ENCODE measurements around the gene PEX5L. TPM values are rescaled to one million over a fixed set of nuclear protein-coding genes. Genes with fewer than 3 reads are reported as not detected.

PEX5L gene
- total and polyA plus RNA-seq, 2 experiments from 2014 or later: 6.3 to 7.0 TPM

GRCh38 chr3:179766416-179767133, 270.2 kb downstream of the PEX5L start:
- H3K4me3 Mint-ChIP-seq: no peak overlapping the region
- Histone ChIP-seq H2AFZ (no peak overlapping the region), H4K20me1 (replicated peaks; ENCODE audit: insufficient read depth) (peaks cover 2% of the 10 kb centered on the region; the same call in 1 of the 2 replicates), H3K9me2 (ENCODE audit: insufficient read depth) (0 out of 2 replicates have a peak, but pooled peaks cover 6% of the 10 kb centered on the region), H3K4me1 (ENCODE audit: insufficient read depth) (peaks cover 8% of the 10 kb centered on the region; the same call in 1 of the 2 replicates), H3K36me3 (ENCODE audit: insufficient read depth) (peaks cover 7% of the 10 kb centered on the region), H3F3A (replicated peaks; ENCODE audit: low read depth) (no peaks in the 10 kb centered on the region; the same call in 1 of the 2 replicates), H3K27ac (ENCODE audit: low read depth) (no peak overlapping the region), H3K79me2 (replicated peaks; ENCODE audit: insufficient read depth) (no peaks in the 10 kb centered on the region), H3K4me2 (no peak overlapping the region), H3K27me3 (ENCODE audit: insufficient read depth) (no peaks in the 10 kb centered on the region), H3K4me3 (no peak overlapping the region)
- peaks cover 12% of the 10 kb centered on the region for H3K4me1 Mint-ChIP-seq
- no peak for ATAC-seq
- no peaks in the 10 kb centered on the region for H3K9me3 Mint-ChIP-seq
- no peak for DNase-seq (ENCODE audit: low spot score)
- peaks cover 33% of the 10 kb centered on the region for H3K36me3 Mint-ChIP-seq (ENCODE audit: low read depth)
- no peak overlapping the region for H3K27ac Mint-ChIP-seq
- no peaks in the 10 kb centered on the region for H3K27me3 Mint-ChIP-seq (ENCODE audit: insufficient read depth, low read depth, poor library complexity)
- no peak for TF ChIP-seq ETS1 (IDR thresholded peaks at IDR 0.05)
- no peak for TF ChIP-seq ZNF331 (CRISPR knock-in tag; IDR thresholded peaks at IDR 0.05; ENCODE audit: low read depth)
- TF ChIP-seq ZNF462 (CRISPR knock-in tag; IDR thresholded peaks at IDR 0.05): no peak
- no peak for TF ChIP-seq POLR2AphosphoS5 (IDR thresholded peaks at IDR 0.05; ENCODE audit: low read depth)
- no peak for TF ChIP-seq REST (IDR thresholded peaks at IDR 0.05; ENCODE audit: unreplicated experiment)
- no peak for TF ChIP-seq ZNF114 (CRISPR knock-in tag; IDR thresholded peaks at IDR 0.05)
- no peak for TF ChIP-seq CTCF (conservative IDR thresholded peaks at IDR 0.05; ENCODE audit: low read depth in 2 of 2)
- no peak for TF ChIP-seq CREB1 (CRISPR knock-in tag; IDR thresholded peaks at IDR 0.05; ENCODE audit: low read depth)
- no peak for TF ChIP-seq STAT1 (IDR thresholded peaks at IDR 0.05; ENCODE audit: unreplicated experiment)
- no peak for TF ChIP-seq NANOG (IDR thresholded peaks at IDR 0.05; ENCODE audit: borderline replicate concordance)
- no peak for TF ChIP-seq EZH2 (IDR thresholded peaks at IDR 0.05; ENCODE audit: low read depth, unreplicated experiment)
- no peak for TF ChIP-seq JUNB (IDR thresholded peaks at IDR 0.05; ENCODE audit: unreplicated experiment)
- TF ChIP-seq EZH2phosphoT487 (IDR thresholded peaks at IDR 0.05; ENCODE audit: unreplicated experiment): no peak
